ENCODE results near the gene KIF12. TPM values are rescaled to one million over a fixed set of nuclear protein-coding genes. Genes with fewer than 3 reads are reported as not detected.

The KIF12 gene
- total and polyA plus RNA-seq, 2 donors (not counting 1 experiment from before 2014, with no cell fraction given): not detected

DNA sequence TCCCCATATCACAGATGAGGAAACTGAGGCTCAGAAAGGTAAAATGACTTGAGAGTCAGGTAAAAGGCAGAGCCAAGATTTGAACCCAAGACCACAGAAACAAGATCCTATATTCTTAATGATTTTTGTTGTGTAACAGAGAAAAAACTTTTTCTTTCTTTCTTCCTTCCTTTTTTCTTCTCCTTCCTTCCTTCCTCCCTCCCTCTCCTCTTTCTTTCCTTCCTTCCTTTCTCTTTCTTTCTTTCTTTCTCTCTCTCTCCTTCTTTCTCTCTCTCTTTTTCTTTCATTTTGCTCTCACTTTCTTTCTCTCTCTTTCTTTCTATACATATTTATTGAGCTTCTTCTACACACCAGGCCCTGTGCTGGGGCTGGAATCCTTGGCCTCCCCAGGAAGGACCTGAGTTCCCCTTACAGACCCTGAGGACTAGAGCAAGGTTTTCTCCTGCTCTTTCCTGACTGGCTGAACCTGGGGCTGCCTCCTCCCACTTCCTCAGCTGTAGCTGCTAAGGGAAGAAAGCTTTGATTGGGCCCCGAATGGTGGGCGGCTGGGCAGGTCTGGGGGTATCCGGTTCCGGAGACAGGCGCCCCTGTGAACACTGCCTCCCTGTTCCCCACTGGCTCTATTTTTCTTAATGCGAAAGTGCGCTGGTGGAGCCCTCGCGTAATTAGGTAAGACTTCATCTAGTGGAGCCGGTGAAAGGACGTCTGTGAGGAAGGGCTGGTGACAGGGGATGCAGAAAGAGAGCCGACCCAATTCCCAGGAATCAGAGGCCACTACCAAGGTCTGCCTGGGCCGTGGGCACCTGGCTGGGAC, 27.4 kb upstream of the KIF12 start:
- H3K4me1 ChIP-seq (ENCODE audit: control insufficient read depth, extremely low read depth, insufficient read depth, low read length): no peaks in the 10 kb centered on the region
- TF ChIP-seq, protein P1, sequence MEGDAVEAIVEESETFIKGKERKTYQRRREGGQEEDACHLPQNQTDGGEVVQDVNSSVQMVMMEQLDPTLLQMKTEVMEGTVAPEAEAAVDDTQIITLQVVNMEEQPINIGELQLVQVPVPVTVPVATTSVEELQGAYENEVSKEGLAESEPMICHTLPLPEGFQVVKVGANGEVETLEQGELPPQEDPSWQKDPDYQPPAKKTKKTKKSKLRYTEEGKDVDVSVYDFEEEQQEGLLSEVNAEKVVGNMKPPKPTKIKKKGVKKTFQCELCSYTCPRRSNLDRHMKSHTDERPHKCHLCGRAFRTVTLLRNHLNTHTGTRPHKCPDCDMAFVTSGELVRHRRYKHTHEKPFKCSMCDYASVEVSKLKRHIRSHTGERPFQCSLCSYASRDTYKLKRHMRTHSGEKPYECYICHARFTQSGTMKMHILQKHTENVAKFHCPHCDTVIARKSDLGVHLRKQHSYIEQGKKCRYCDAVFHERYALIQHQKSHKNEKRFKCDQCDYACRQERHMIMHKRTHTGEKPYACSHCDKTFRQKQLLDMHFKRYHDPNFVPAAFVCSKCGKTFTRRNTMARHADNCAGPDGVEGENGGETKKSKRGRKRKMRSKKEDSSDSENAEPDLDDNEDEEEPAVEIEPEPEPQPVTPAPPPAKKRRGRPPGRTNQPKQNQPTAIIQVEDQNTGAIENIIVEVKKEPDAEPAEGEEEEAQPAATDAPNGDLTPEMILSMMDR (conservative IDR thresholded peaks at IDR 0.05 in 1 of 2, IDR thresholded peaks at IDR 0.05 in 1 of 2; ENCODE audit: low read depth in 1 of 2, low read length in 2 of 2): no peak
- TF ChIP-seq EZH2 (IDR thresholded peaks at IDR 0.05; ENCODE audit: low read length, missing control alignments): no peak
- H4K20me1 ChIP-seq (ENCODE audit: control insufficient read depth, extremely low read depth, insufficient read depth, low read length): no peaks in the 10 kb centered on the region
- H3K27ac ChIP-seq (ENCODE audit: insufficient read depth, low read length): no peak overlapping the region
- no peak overlapping the region for H3K4me3 ChIP-seq (replicated peaks in 1 of 4; ENCODE audit: control extremely low read depth in 1 of 4, insufficient read depth in 1 of 4, low read depth in 3 of 4, low read length in 4 of 4)
- no peak overlapping the region for H3K9ac ChIP-seq (ENCODE audit: insufficient read depth, low read length)
- no peaks in the 10 kb centered on the region for H3K9me3 ChIP-seq (ENCODE audit: control insufficient read depth, insufficient read depth, low read depth, low read length)
- no peak overlapping the region for H3K4me2 ChIP-seq (ENCODE audit: extremely low read depth, insufficient read depth, low read length)
- H3K36me3 ChIP-seq (ENCODE audit: control insufficient read depth, insufficient read depth, low read length): no peaks in the 10 kb centered on the region
- no peak for DNase-seq (ENCODE audit: low read depth in 2 of 2)
- H3K79me2 ChIP-seq (ENCODE audit: control insufficient read depth, insufficient read depth, low read length): no peaks in the 10 kb centered on the region
- peaks cover 13% of the 10 kb centered on the region for H3K27me3 ChIP-seq (ENCODE audit: control insufficient read depth, insufficient read depth, low read length)
- H2AFZ ChIP-seq (ENCODE audit: low read length): no peak overlapping the region

DNA sequence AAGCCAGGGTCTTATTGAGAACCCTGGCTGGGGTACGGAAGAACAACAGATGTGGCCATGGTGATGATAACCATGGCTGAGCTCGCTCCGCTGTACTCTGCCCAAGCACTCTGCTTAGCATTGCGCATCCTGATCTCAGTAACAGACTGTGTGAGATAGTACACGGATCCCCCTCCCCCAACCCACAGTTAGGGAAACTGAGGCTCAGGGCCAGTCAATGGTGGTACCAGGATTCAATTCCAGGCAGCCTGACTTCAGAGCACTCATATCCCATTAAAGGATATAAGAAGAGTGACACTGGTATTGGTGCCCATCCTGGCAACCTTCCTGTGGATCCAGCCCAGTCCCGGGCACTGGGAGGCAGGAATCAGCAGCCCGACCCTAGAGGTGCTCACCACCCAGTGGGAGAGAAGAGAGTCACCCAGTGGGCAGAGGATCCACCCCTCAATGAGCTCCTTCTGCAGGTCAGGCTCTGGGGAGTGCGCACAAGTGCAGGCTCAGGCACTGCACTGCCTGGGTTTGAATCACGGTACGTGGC, 26.5 kb upstream of the KIF12 start:
- no peaks in the 10 kb centered on the region for H4K20me1 ChIP-seq (ENCODE audit: control insufficient read depth, extremely low read depth, insufficient read depth, low read length)
- no peak overlapping the region for H3K27ac ChIP-seq (ENCODE audit: insufficient read depth, low read length)
- H3K4me1 ChIP-seq (ENCODE audit: control insufficient read depth, extremely low read depth, insufficient read depth, low read length): no peaks in the 10 kb centered on the region
- no peak for DNase-seq (ENCODE audit: low read depth in 2 of 2)
- H3K4me2 ChIP-seq (ENCODE audit: extremely low read depth, insufficient read depth, low read length): no peak overlapping the region
- H3K9me3 ChIP-seq (ENCODE audit: control insufficient read depth, insufficient read depth, low read depth, low read length): no peaks in the 10 kb centered on the region
- H3K36me3 ChIP-seq (ENCODE audit: control insufficient read depth, insufficient read depth, low read length): no peaks in the 10 kb centered on the region
- H3K4me3 ChIP-seq (replicated peaks in 1 of 4; ENCODE audit: control extremely low read depth in 1 of 4, insufficient read depth in 1 of 4, low read depth in 3 of 4, low read length in 4 of 4): no peak overlapping the region
- no peaks in the 10 kb centered on the region for H3K79me2 ChIP-seq (ENCODE audit: control insufficient read depth, insufficient read depth, low read length)
- no peak overlapping the region for H3K9ac ChIP-seq (ENCODE audit: insufficient read depth, low read length)
- H2AFZ ChIP-seq (ENCODE audit: low read length): no peak overlapping the region
- TF ChIP-seq, protein P1 (conservative IDR thresholded peaks at IDR 0.05 in 1 of 2, IDR thresholded peaks at IDR 0.05 in 1 of 2; ENCODE audit: low read depth in 1 of 2, low read length in 2 of 2): no peak
- TF ChIP-seq EZH2 (IDR thresholded peaks at IDR 0.05; ENCODE audit: low read length, missing control alignments): no peak
- peaks cover 15% of the 10 kb centered on the region for H3K27me3 ChIP-seq (ENCODE audit: control insufficient read depth, insufficient read depth, low read length)

DNA sequence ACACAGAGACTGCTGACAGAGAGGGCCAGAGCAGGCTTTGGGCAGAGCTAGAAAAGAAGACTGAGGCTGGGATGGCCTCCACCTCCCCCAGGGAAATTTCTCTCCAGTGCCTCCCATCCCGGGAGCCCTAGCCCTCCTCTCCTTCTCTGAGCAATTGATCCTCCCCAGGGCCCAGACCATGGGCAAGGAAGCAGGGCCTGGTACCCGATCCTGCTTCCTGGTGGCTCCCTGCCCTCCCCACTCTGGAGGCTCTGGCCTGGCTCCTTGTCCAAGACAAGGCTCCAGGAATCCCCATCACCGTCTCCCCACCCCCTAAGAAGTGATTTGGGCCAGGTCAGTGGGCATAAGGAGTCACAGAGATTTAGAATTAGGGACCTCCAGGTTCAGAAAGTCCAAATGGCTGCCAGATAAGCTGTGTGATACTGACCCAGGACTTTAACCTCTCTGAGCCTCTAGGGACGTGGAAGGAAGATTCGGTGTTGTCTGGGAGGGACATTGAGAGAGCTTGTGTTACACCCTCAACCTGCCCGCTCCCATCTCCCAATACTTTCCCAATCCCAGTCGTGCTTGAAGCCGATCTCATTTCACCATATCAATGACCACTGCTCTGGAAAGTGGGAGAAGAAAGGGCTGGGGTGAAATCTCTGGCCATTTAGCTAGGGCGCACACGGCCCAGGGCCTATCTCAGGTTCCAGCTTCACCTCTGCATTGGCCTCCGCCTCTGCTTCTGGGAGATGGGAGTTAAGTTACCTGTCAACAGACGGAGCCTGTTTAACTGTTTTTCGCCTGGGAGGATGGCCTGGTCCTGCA, 25.8 kb upstream of the KIF12 start:
- no peak overlapping the region for H3K4me2 ChIP-seq (ENCODE audit: extremely low read depth, insufficient read depth, low read length)
- peaks cover 16% of the 10 kb centered on the region for H3K27me3 ChIP-seq (ENCODE audit: control insufficient read depth, insufficient read depth, low read length)
- no peaks in the 10 kb centered on the region for H3K4me1 ChIP-seq (ENCODE audit: control insufficient read depth, extremely low read depth, insufficient read depth, low read length)
- no peak overlapping the region for H3K9ac ChIP-seq (ENCODE audit: insufficient read depth, low read length)
- no peaks in the 10 kb centered on the region for H3K79me2 ChIP-seq (ENCODE audit: control insufficient read depth, insufficient read depth, low read length)
- no peak overlapping the region for H2AFZ ChIP-seq (ENCODE audit: low read length)
- no peaks in the 10 kb centered on the region for H3K36me3 ChIP-seq (ENCODE audit: control insufficient read depth, insufficient read depth, low read length)
- H3K4me3 ChIP-seq (replicated peaks in 1 of 4; ENCODE audit: control extremely low read depth in 1 of 4, insufficient read depth in 1 of 4, low read depth in 3 of 4, low read length in 4 of 4): no peak overlapping the region
- H4K20me1 ChIP-seq (ENCODE audit: control insufficient read depth, extremely low read depth, insufficient read depth, low read length): no peaks in the 10 kb centered on the region
- TF ChIP-seq EZH2 (IDR thresholded peaks at IDR 0.05; ENCODE audit: low read length, missing control alignments): no peak
- TF ChIP-seq, protein P1 (conservative IDR thresholded peaks at IDR 0.05 in 1 of 2, IDR thresholded peaks at IDR 0.05 in 1 of 2; ENCODE audit: low read depth in 1 of 2, low read length in 2 of 2): no peak
- DNase-seq (ENCODE audit: low read depth in 2 of 2): no peak
- H3K27ac ChIP-seq (ENCODE audit: insufficient read depth, low read length): no peak overlapping the region
- H3K9me3 ChIP-seq (ENCODE audit: control insufficient read depth, insufficient read depth, low read depth, low read length): no peaks in the 10 kb centered on the region

All from fibroblast of lung (primary cell).